ENCODE data around the gene NT5E.

DNA sequence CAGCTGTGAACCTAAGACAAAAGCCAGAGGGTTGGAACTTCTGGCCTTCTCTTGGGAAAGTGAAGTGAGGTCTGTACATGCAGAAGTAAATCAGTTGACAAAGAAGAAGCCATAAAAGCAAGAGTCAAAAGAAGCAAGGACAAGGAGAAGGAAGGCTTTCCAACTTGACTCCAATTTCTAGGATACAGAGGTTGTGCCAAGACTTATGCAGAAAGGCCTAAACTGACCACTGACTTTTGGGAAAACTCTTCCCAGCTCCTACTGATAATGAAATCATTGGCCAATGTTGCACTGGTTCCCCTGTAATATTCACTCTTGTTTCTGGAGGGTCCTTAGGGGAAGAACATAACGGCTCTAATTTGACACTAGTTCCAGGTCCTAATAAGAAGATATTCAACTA lies 29.3 kb upstream of the NT5E start:
- TF ChIP-seq, protein P1, sequence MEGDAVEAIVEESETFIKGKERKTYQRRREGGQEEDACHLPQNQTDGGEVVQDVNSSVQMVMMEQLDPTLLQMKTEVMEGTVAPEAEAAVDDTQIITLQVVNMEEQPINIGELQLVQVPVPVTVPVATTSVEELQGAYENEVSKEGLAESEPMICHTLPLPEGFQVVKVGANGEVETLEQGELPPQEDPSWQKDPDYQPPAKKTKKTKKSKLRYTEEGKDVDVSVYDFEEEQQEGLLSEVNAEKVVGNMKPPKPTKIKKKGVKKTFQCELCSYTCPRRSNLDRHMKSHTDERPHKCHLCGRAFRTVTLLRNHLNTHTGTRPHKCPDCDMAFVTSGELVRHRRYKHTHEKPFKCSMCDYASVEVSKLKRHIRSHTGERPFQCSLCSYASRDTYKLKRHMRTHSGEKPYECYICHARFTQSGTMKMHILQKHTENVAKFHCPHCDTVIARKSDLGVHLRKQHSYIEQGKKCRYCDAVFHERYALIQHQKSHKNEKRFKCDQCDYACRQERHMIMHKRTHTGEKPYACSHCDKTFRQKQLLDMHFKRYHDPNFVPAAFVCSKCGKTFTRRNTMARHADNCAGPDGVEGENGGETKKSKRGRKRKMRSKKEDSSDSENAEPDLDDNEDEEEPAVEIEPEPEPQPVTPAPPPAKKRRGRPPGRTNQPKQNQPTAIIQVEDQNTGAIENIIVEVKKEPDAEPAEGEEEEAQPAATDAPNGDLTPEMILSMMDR (IDR thresholded peaks at IDR 0.05), result no peak
- TF ChIP-seq POLR2A (IDR thresholded peaks at IDR 0.05), result no peak
